A549 (cell line): Measurements from ENCODE around the gene TBATA. TPM values are rescaled to one million over a fixed set of nuclear protein-coding genes. Genes with fewer than 3 reads are reported as not detected.

Source experiments
- ATOH8 ChIP-seq: fragments of 250-450 bp; sonication (Bioruptor Pico); IDR thresholded peaks from 2 replicates; pipeline ENCODE4 v1.5.0; 2020; ENCODE audit warnings: low read depth, mild to moderate bottlenecking, moderate library complexity
- BHLHE40 ChIP-seq: IDR thresholded peaks from 2 replicates; pipeline ENCODE4 v1.6.1; 2012; ENCODE audit warnings: low read depth, low read length, inconsistent platforms
- CBX2 ChIP-seq: fragments of 200-600 bp; sonication (generic); IDR thresholded peaks from 2 replicates; pipeline ENCODE4 v1.6.1; 2016; ENCODE audit warnings: low read depth, mild to moderate bottlenecking, borderline replicate concordance
- CEBPB ChIP-seq, 2 experiments: fragments of >200 bp in 1 of 2; sonication (Bioruptor Twin) in 1 of 2; formaldehyde crosslinking in 1 of 2; IDR thresholded peaks; 2 replicates each; pipeline ENCODE4 v1.6.1; 2012 to 2016
- CHD2 ChIP-seq: fragments of 150-350 bp; IDR thresholded peaks from 2 replicates; pipeline ENCODE4 v1.6.1; 2014; ENCODE audit warnings: low read length; ENCODE audit not compliant: partially characterized antibody
- CTCF ChIP-seq: fragments of >200 bp; sonication (Bioruptor Twin); formaldehyde crosslinking; IDR thresholded peaks from 3 replicates; pipeline ENCODE4 v1.5.1; 2016
- E2F6 ChIP-seq: IDR thresholded peaks from 2 replicates; pipeline ENCODE4 v1.6.1; 2012; ENCODE audit warnings: low read depth, borderline replicate concordance
- EHF ChIP-seq: fragments of 250-450 bp; sonication (Bioruptor Pico); IDR thresholded peaks from 2 replicates; pipeline ENCODE4 v1.5.0; 2020; ENCODE audit warnings: mild to moderate bottlenecking
- EP300 ChIP-seq, 2 experiments: fragments of >200 bp; sonication (Bioruptor Twin); formaldehyde crosslinking; IDR thresholded peaks; 2 replicates in 1 of 2; 3 replicates in 1 of 2; pipeline ENCODE4 v1.6.1; 2016 to 2017
- FOSB ChIP-seq: fragments of 250-450 bp; sonication (Bioruptor Pico); IDR thresholded peaks from 2 replicates; pipeline ENCODE4 v1.5.0; 2020; ENCODE audit warnings: mild to moderate bottlenecking, moderate library complexity
- FOSL2 ChIP-seq, 2 experiments: fragments of 450-650 bp in 1 of 2; fragments of >200 bp in 1 of 2; sonication (Bioruptor Twin) in 1 of 2; formaldehyde crosslinking; IDR thresholded peaks; 2 replicates each; pipeline versions ENCODE4 v1.5.0 to v1.6.1; 2016 to 2020; ENCODE audit warnings: mild to moderate bottlenecking in 1 of 2, moderate library complexity in 1 of 2
- GATA3 ChIP-seq: IDR thresholded peaks from 2 replicates; pipeline ENCODE4 v1.6.1; 2012; ENCODE audit warnings: borderline replicate concordance
- HEYL ChIP-seq: fragments of 250-450 bp; sonication (Bioruptor Pico); IDR thresholded peaks from 2 replicates; pipeline ENCODE4 v1.8.0; 2021; ENCODE audit warnings: mild to moderate bottlenecking, moderate library complexity
- HMGXB4 ChIP-seq: fragments of 250-450 bp; sonication (Bioruptor Pico); IDR thresholded peaks from 2 replicates; pipeline ENCODE4 v1.5.0; 2021; ENCODE audit warnings: mild to moderate bottlenecking, moderate library complexity, borderline replicate concordance
- HOXB5 ChIP-seq: fragments of 250-450 bp; sonication (Bioruptor Pico); IDR thresholded peaks from 2 replicates; pipeline ENCODE4 v1.5.0; 2020; ENCODE audit warnings: mild to moderate bottlenecking, moderate library complexity
- JUN ChIP-seq, 2 experiments: fragments of >200 bp; sonication (Bioruptor Twin); formaldehyde crosslinking; IDR thresholded peaks; 2 replicates in 1 of 2; 3 replicates in 1 of 2; pipeline ENCODE4 v1.6.1; 2016 to 2017
- JUNB ChIP-seq: fragments of >200 bp; sonication (Bioruptor Twin); formaldehyde crosslinking; IDR thresholded peaks from 2 replicates; pipeline ENCODE4 v1.6.1; 2016
- KDM1A ChIP-seq: fragments of 200-600 bp; sonication (generic); IDR thresholded peaks from 2 replicates; pipeline ENCODE4 v1.6.1; 2016; ENCODE audit warnings: low read depth, mild to moderate bottlenecking
- MAX ChIP-seq: IDR thresholded peaks from 2 replicates; pipeline ENCODE4 v1.6.1; 2012
- MAZ ChIP-seq: fragments of 150-350 bp; IDR thresholded peaks from 2 replicates; pipeline ENCODE4 v1.6.1; 2014; ENCODE audit warnings: antibody characterized with exemption, low read depth, low read length, borderline replicate concordance
- MYC ChIP-seq: IDR thresholded peaks from 2 replicates; pipeline ENCODE4 v1.6.1; 2012; ENCODE audit warnings: mild to moderate bottlenecking, inconsistent platforms, low read length, improper control_type of control experiment, borderline replicate concordance
- NFE2L2 ChIP-seq: fragments of 150-350 bp; conservative IDR thresholded peaks from 2 replicates; pipeline ENCODE4 v1.6.1; 2014; ENCODE audit warnings: low read length
- NPAS2 ChIP-seq: fragments of 250-450 bp; sonication (Bioruptor Pico); IDR thresholded peaks from 2 replicates; pipeline ENCODE4 v1.8.0; 2022; ENCODE audit warnings: mild to moderate bottlenecking, moderate library complexity, borderline replicate concordance
- RARB ChIP-seq: fragments of 250-450 bp; sonication (Bioruptor Pico); IDR thresholded peaks from 2 replicates; pipeline ENCODE4 v1.8.0; 2021; ENCODE audit warnings: mild to moderate bottlenecking, moderate library complexity
- RFX5 ChIP-seq: fragments of 450-650 bp; IDR thresholded peaks from 2 replicates; pipeline ENCODE4 v1.7.1; 2014; ENCODE audit warnings: antibody characterized with exemption, mild to moderate bottlenecking, moderate library complexity
- RNF2 ChIP-seq: fragments of 200-600 bp; sonication (generic); IDR thresholded peaks from 2 replicates; pipeline ENCODE4 v1.6.1; 2016; ENCODE audit warnings: low read depth, mild to moderate bottlenecking, antibody characterized with exemption, moderate library complexity, borderline replicate concordance
- SREBF2 ChIP-seq: fragments of 450-650 bp; IDR thresholded peaks from 2 replicates; pipeline ENCODE4 v1.6.1; 2014; ENCODE audit warnings: mild to moderate bottlenecking, moderate library complexity
- TFCP2L1 ChIP-seq: fragments of 250-450 bp; sonication (Bioruptor Pico); IDR thresholded peaks from 2 replicates; pipeline ENCODE4 v1.5.0; 2021; ENCODE audit warnings: mild to moderate bottlenecking
- TP53 ChIP-seq: fragments of 250-450 bp; sonication (Bioruptor Pico); IDR thresholded peaks from 2 replicates; pipeline ENCODE4 v1.5.0; 2021; ENCODE audit warnings: mild to moderate bottlenecking, moderate library complexity
- USF2 ChIP-seq: fragments of 450-650 bp; IDR thresholded peaks from 2 replicates; pipeline ENCODE4 v1.6.1; 2014; ENCODE audit warnings: antibody characterized with exemption
- ZFP36 ChIP-seq: fragments of 450-650 bp; IDR thresholded peaks from 2 replicates; pipeline ENCODE4 v1.6.1; 2014; ENCODE audit warnings: borderline replicate concordance; ENCODE audit not compliant: partially characterized antibody
- ZSCAN20 ChIP-seq: fragments of 250-450 bp; sonication (Bioruptor Pico); IDR thresholded peaks from 2 replicates; pipeline ENCODE4 v1.8.0; 2022; ENCODE audit warnings: mild to moderate bottlenecking, moderate library complexity
- polyA plus RNA-seq, 4 experiments: library from polyadenylated mRNA; depleted of rRNA in 3 of 4; stranded (reverse); fragments of >200 nt; fragmentation: RNase III in 1 of 4; extraction: RNeasy Plus Mini Kit Qiagen cat#74134 plus additional on column Dnase treatment in 1 of 4; gene quantifications; 2 replicates in 3 of 4; 3 replicates in 1 of 4; pipeline ENCODE4 v1.2.3, GENCODE V29; 2011 to 2017

The TBATA gene
- polyA plus RNA-seq, 2 of the 4 experiments (the other 2 are of a cell fraction), result not detected

GRCh38 chr10:70815504-70816219 is 30.5 kb upstream of the TBATA start, which contains the start of gene SGPL1 (continued):
- TF ChIP-seq HMGXB4 (CRISPR knock-in tag), result no peak
- no peak for TF ChIP-seq HEYL
- TF ChIP-seq RARB (CRISPR knock-in tag), result no peak
- TF ChIP-seq JUN (IDR thresholded peaks at IDR 0.05), result peak in 1 of 2 experiments; percentile 62; a peak in 1 of 5 replicates
- TF ChIP-seq MYC, result no peak; the same call in 1 of the 2 replicates
- peak; percentile 59; the same call in 1 of the 2 replicates for TF ChIP-seq HOXB5
- TF ChIP-seq NPAS2 (CRISPR knock-in tag), result no peak
- no peak for TF ChIP-seq RNF2
- TF ChIP-seq ZSCAN20 (CRISPR knock-in tag), result no peak
- TF ChIP-seq GATA3, result no peak
- TF ChIP-seq FOSL2 (IDR thresholded peaks at IDR 0.05), result no peak
- no peak for TF ChIP-seq FOSL2 (CRISPR knock-in tag; IDR thresholded peaks at IDR 0.05)
- peak; percentile 63; the same call in 1 of the 2 replicates for TF ChIP-seq EHF (CRISPR knock-in tag)
- no peak for TF ChIP-seq FOSB (CRISPR knock-in tag)
- TF ChIP-seq JUNB, result no peak
- no peak for TF ChIP-seq ATOH8 (CRISPR knock-in tag)
- no peak for TF ChIP-seq USF2
- no peak for TF ChIP-seq BHLHE40
- TF ChIP-seq KDM1A, result no peak
- TF ChIP-seq CHD2, result no peak
- no peak for TF ChIP-seq CBX2
- TF ChIP-seq E2F6, result no peak
- TF ChIP-seq NFE2L2, result no peak
- no peak for TF ChIP-seq SREBF2
- TF ChIP-seq RFX5, result no peak
- TF ChIP-seq MAZ, result no peak
- no peak for TF ChIP-seq ZFP36
- TF ChIP-seq TP53, result no peak
- peak; percentile 94 for TF ChIP-seq CTCF
- no peak for TF ChIP-seq TFCP2L1 (CRISPR knock-in tag)
- TF ChIP-seq MAX, result no peak
- no peak for TF ChIP-seq CEBPB (IDR thresholded peaks at IDR 0.05)
- TF ChIP-seq EP300 (IDR thresholded peaks at IDR 0.05), result no peak
